Heart left ventricle (tissue), 13 donors: Measurements from ENCODE around the gene CRIP2.

ENCODE experiments used
- POLR2A ChIP-seq, 2 donors: fragments of 450-650 bp; IDR thresholded peaks; one replicate each; pipeline ENCODE4 v1.6.1; 2017; ENCODE audit warnings: antibody characterized with exemption in 2 of 2, mild to moderate bottlenecking in 2 of 2, moderate library complexity in 2 of 2
- TF ChIP-seq, protein P1 (sequence below), 12 donors: fragments of 200-600 bp; sonication (generic) in 4 of 12; IDR thresholded peaks; one replicate each; pipeline versions ENCODE4 v1.5.0 to v1.8.0; 2018 to 2022; ENCODE audit warnings: antibody characterized with exemption in 12 of 12, mild to moderate bottlenecking in 5 of 12
- donor health status: ischemic (EF 13 %, LVEDD 7.1; RV severe dilation, severe dysfunction).
- donor health status: DM: no; HTN: yes; CAD: no.
- donor health status: DM: no; HTN: no; CAD: no.
- donor health status: ischemic (EF 25% LVEDD 6.9; RV normal size, moderate dysfunction).
- donor health status: ischemic (EF 25% LVEDD 5.7; RV mildly dilated, moderate dysfunction).
- donor health status: ischemic (EF 35%, LVEDD 5.7; RV mildly dilated, moderate dysfunction).
- donor health status: nonischemic (EF 11% LVEDD 7.7; RV severe dilation, severe dysfunction).
- donor health status: DM: yes; HTN: yes; CAD: no.
- donor health status: PGD.
- donor health status: ischemic (EF 29% LVEDD 5.4; RV normal size, mild dysfunction).
- donor health status: nonischemic (EF 23%, LVEDD 6.1; RV moderate dilation, normal function).

DNA sequence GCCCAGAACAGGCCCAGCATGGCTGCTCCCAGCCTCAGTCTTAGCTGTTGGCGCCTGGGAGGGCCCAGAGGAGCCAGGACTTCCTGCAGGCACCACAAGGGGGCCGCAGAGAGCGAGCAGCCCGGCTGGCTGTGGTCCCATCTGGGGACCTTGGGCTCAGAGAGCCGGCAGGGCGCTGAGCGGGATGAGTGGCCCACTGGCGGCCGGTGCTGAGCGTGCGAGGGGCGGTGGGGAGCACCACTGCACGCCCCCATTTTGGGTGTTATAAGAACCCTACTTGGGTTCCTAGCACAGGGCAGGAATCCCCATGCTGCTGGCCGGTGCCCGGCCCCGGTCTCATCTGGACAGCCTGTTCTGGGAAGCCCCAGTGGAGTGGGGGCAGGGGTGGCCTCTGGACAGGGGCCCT, 25.9 kb upstream of the CRIP2 start:
- TF ChIP-seq, protein P1, sequence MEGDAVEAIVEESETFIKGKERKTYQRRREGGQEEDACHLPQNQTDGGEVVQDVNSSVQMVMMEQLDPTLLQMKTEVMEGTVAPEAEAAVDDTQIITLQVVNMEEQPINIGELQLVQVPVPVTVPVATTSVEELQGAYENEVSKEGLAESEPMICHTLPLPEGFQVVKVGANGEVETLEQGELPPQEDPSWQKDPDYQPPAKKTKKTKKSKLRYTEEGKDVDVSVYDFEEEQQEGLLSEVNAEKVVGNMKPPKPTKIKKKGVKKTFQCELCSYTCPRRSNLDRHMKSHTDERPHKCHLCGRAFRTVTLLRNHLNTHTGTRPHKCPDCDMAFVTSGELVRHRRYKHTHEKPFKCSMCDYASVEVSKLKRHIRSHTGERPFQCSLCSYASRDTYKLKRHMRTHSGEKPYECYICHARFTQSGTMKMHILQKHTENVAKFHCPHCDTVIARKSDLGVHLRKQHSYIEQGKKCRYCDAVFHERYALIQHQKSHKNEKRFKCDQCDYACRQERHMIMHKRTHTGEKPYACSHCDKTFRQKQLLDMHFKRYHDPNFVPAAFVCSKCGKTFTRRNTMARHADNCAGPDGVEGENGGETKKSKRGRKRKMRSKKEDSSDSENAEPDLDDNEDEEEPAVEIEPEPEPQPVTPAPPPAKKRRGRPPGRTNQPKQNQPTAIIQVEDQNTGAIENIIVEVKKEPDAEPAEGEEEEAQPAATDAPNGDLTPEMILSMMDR (IDR thresholded peaks at IDR 0.05) = peak; percentile 92 to 99 (median 98)
- peak in 1 of 2 donors; percentile 11 for TF ChIP-seq POLR2A (IDR thresholded peaks at IDR 0.05)
